H9 (cell line): ENCODE data around the gene CCDC186. TPM values are rescaled to one million over a fixed set of nuclear protein-coding genes. Genes with fewer than 3 reads are reported as not detected.

Experiments used
- DNase-seq: peaks from one replicate; pipeline ENCODE4 v3.0.0-alpha.2; 2017
- H2AFZ ChIP-seq: one replicate; pipeline ENCODE4 v1.6.1; 2013; ENCODE audit warnings: mild to moderate bottlenecking, low read length, control low read depth, moderate library complexity
- H2AK5ac ChIP-seq: 2 replicates; pipeline ENCODE4 v1.6.1; 2013; ENCODE audit warnings: low read length, control low read depth, mixed read lengths; ENCODE audit not compliant: insufficient read length
- H2BK120ac ChIP-seq: one replicate; pipeline ENCODE4 v1.6.1; 2013; ENCODE audit warnings: low read depth, mild to moderate bottlenecking, low read length, control low read depth, inconsistent platforms; ENCODE audit not compliant: poor library complexity, severe bottlenecking
- H2BK12ac ChIP-seq: 2 replicates; pipeline ENCODE4 v1.6.1; 2013; ENCODE audit warnings: low read length, control low read depth, mixed read lengths, low read depth; ENCODE audit not compliant: insufficient read length
- H2BK15ac ChIP-seq: 2 replicates; pipeline ENCODE4 v1.6.1; 2013; ENCODE audit warnings: low read depth, low read length, control low read depth
- H2BK20ac ChIP-seq: one replicate; pipeline ENCODE4 v1.6.1; 2013; ENCODE audit warnings: low read depth, mild to moderate bottlenecking, low read length, control low read depth, inconsistent platforms; ENCODE audit not compliant: poor library complexity, severe bottlenecking
- H2BK5ac ChIP-seq: 2 replicates; pipeline ENCODE4 v1.6.1; 2013; ENCODE audit warnings: low read length, control low read depth, mixed read lengths; ENCODE audit not compliant: insufficient read length
- H3K14ac ChIP-seq: 2 replicates; pipeline ENCODE4 v1.6.1; 2013; ENCODE audit warnings: low read length, control low read depth; ENCODE audit not compliant: insufficient read depth
- H3K18ac ChIP-seq: 2 replicates; pipeline ENCODE4 v1.6.1; 2013; ENCODE audit warnings: low read depth, mild to moderate bottlenecking, mixed read lengths, low read length, control low read depth; ENCODE audit not compliant: insufficient read length
- H3K23ac ChIP-seq: 2 replicates; pipeline ENCODE4 v1.6.1; 2013; ENCODE audit warnings: low read length, control low read depth, mixed read lengths, low read depth; ENCODE audit not compliant: insufficient read length
- H3K23me2 ChIP-seq: 2 replicates; pipeline ENCODE4 v1.6.1; 2013; ENCODE audit warnings: low read depth, mild to moderate bottlenecking, mixed read lengths, low read length, control low read depth; ENCODE audit not compliant: insufficient read length, poor library complexity, severe bottlenecking
- H3K27ac ChIP-seq: 2 replicates; pipeline ENCODE4 v1.5.1; 2013; ENCODE audit warnings: low read length, control low read depth, mixed read lengths, low read depth; ENCODE audit not compliant: insufficient read length
- H3K27me3 ChIP-seq: 2 replicates; pipeline ENCODE4 v1.6.1; 2013; ENCODE audit warnings: low read length, control low read depth, inconsistent platforms; ENCODE audit not compliant: insufficient read depth
- H3K4ac ChIP-seq: 2 replicates; pipeline ENCODE4 v1.6.1; 2013; ENCODE audit warnings: low read depth, mild to moderate bottlenecking, control low read depth, inconsistent platforms, low read length, moderate library complexity
- H3K4me1 ChIP-seq: 2 replicates; pipeline ENCODE4 v1.6.1; 2013; ENCODE audit warnings: low read length, control low read depth, inconsistent platforms; ENCODE audit not compliant: insufficient read depth
- H3K4me2 ChIP-seq: 2 replicates; pipeline ENCODE4 v1.6.1; 2013; ENCODE audit warnings: low read length, control low read depth, mixed read lengths; ENCODE audit not compliant: insufficient read length, insufficient read depth
- H3K56ac ChIP-seq: 2 replicates; pipeline ENCODE4 v1.6.1; 2013; ENCODE audit warnings: low read depth, mild to moderate bottlenecking, mixed read lengths, low read length, control low read depth; ENCODE audit not compliant: insufficient read length
- H3K79me1 ChIP-seq: 2 replicates; pipeline ENCODE4 v1.6.1; 2013; ENCODE audit warnings: low read depth, mild to moderate bottlenecking, moderate library complexity, low read length, control low read depth, inconsistent platforms; ENCODE audit not compliant: insufficient read depth, poor library complexity, severe bottlenecking
- H3K79me2 ChIP-seq: 2 replicates; pipeline ENCODE4 v1.6.1; 2013; ENCODE audit warnings: low read length, control low read depth, inconsistent platforms; ENCODE audit not compliant: insufficient read depth
- H3K9ac ChIP-seq: 2 replicates; pipeline ENCODE4 v1.6.1; 2013; ENCODE audit warnings: low read length, control low read depth, mixed read lengths; ENCODE audit not compliant: insufficient read length; ENCODE audit errors: extremely low read depth
- H3K9me3 ChIP-seq: one replicate; pipeline ENCODE4 v1.6.1; 2013; ENCODE audit warnings: low read depth, low read length, inconsistent platforms; ENCODE audit not compliant: control insufficient read depth
- H3T11ph ChIP-seq: one replicate; pipeline ENCODE4 v1.6.1; 2013; ENCODE audit warnings: mild to moderate bottlenecking, low read length, control low read depth, inconsistent platforms
- H4K20me1 ChIP-seq: one replicate; pipeline ENCODE4 v1.6.1; 2013; ENCODE audit not compliant: control insufficient read depth, insufficient read length, insufficient read depth
- H4K5ac ChIP-seq: 2 replicates; pipeline ENCODE4 v1.6.1; 2013; ENCODE audit warnings: low read depth, mild to moderate bottlenecking, mixed read lengths, low read length, control low read depth; ENCODE audit not compliant: insufficient read length
- H4K8ac ChIP-seq: replicated peaks from 2 replicates; pipeline ENCODE4 v1.6.1; 2013; ENCODE audit warnings: low read length, control low read depth, mixed read lengths, low read depth; ENCODE audit not compliant: insufficient read length
- H4K91ac ChIP-seq: 2 replicates; pipeline ENCODE4 v1.6.1; 2013; ENCODE audit warnings: low read depth, mild to moderate bottlenecking, moderate library complexity, mixed read lengths, low read length, control low read depth; ENCODE audit not compliant: insufficient read length
- H3K27ac Mint-ChIP-seq, 3 experiments: 2 replicates in 2 of 3; 3 replicates in 1 of 3; pipeline ENCODE4 v1.8.0; 2020 to 2021; ENCODE audit warnings: mixed read lengths in 3 of 3, mild to moderate bottlenecking in 1 of 3, moderate library complexity in 1 of 3
- H3K27me3 Mint-ChIP-seq: 2 replicates; pipeline ENCODE4 v1.8.0; 2021; ENCODE audit warnings: low read depth, mild to moderate bottlenecking, moderate library complexity, mixed read lengths
- H3K36me3 Mint-ChIP-seq, 3 experiments: 2 replicates in 2 of 3; 3 replicates in 1 of 3; pipeline ENCODE4 v1.8.0; 2020 to 2021; ENCODE audit warnings: low read depth in 3 of 3, mixed read lengths in 3 of 3; ENCODE audit not compliant: insufficient read depth in 1 of 3
- H3K4me1 Mint-ChIP-seq, 2 experiments: 2 replicates each; pipeline ENCODE4 v1.8.0; 2020; ENCODE audit warnings: mixed read lengths in 2 of 2
- H3K4me3 Mint-ChIP-seq, 2 experiments: 2 replicates in 1 of 2; 3 replicates in 1 of 2; pipeline ENCODE4 v1.8.0; 2020 to 2021; ENCODE audit warnings: mild to moderate bottlenecking in 2 of 2, mixed read lengths in 2 of 2, moderate library complexity in 1 of 2
- H3K9me3 Mint-ChIP-seq, 2 experiments: 2 replicates in 1 of 2; 3 replicates in 1 of 2; pipeline ENCODE4 v1.8.0; 2020; ENCODE audit warnings: mild to moderate bottlenecking in 2 of 2, mixed read lengths in 2 of 2, moderate library complexity in 1 of 2
- WGBS: extraction: QIAGEN DNeasy Blood & Tissue Kit; methylation state at CpG from one replicate; pipeline ENCODE4 v1.1.7; 2013; ENCODE audit warnings: missing lambda C conversion rate, low lambda C conversion rate, mixed read lengths; ENCODE audit not compliant: insufficient read length; ENCODE audit errors: extremely low coverage; 5-methylcytosine and 5-hydroxymethylcytosine counted together
- total RNA-seq: library from RNA; stranded (reverse); gene quantifications from 2 replicates; pipeline ENCODE4 v1.2.1, GENCODE V29; 2021
- TF ChIP-seq, protein P1 (sequence below): fragments of 200-600 bp; sonication (generic); conservative IDR thresholded peaks from 3 replicates; pipeline ENCODE4 v1.8.0; 2021; ENCODE audit warnings: antibody characterized with exemption, mild to moderate bottlenecking

Gene CCDC186
- total RNA-seq, 1 experiment from 2014 or later: 16.7 TPM

DNA sequence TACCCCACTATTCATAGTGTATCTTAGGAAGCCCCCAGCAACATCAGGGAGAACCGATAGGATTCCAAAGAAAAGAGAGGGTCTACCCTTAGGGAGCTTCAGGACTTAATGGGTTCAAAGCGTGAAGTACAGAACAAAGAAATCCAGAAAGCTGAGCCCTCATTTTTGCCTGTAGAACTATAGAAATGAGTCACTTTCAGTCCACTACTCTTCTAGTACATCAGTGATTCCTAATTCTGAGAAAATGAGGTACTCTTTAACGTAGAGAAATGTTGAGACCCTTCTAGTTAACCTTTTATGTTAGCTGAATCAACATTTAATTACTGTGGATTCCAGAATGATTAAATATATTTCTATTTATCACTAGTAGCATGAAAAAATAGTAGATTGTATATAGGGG is 6.9 kb upstream of the CCDC186 start:
- Histone ChIP-seq H3K23ac (no peak overlapping the region), H2BK12ac (no peak overlapping the region), H3T11ph (no peak overlapping the region), H3K56ac (no peak overlapping the region), H2BK120ac (no peak overlapping the region), H3K79me2 (no peaks in the 10 kb centered on the region), H3K4ac (no peak overlapping the region), H4K8ac (no peak overlapping the region), H3K27ac (no peak overlapping the region), H2AFZ (no peak overlapping the region), H3K79me1 (no peaks in the 10 kb centered on the region), H2BK20ac (no peak overlapping the region), H3K23me2 (no peaks in the 10 kb centered on the region), H3K27me3 (no peaks in the 10 kb centered on the region), H4K20me1 (no peaks in the 10 kb centered on the region), H2AK5ac (no peak overlapping the region), H3K9me3 (no peaks in the 10 kb centered on the region), H2BK5ac (no peak overlapping the region), H3K14ac (no peak overlapping the region), H3K4me1 (no peaks in the 10 kb centered on the region), H2BK15ac (no peak overlapping the region), H4K91ac (no peak overlapping the region), H4K5ac (no peak overlapping the region), H3K4me2 (no peak overlapping the region), H3K18ac (no peak overlapping the region), H3K9ac (no peak overlapping the region)
- no peaks in the 10 kb centered on the region; a peak in 1 of 5 replicates for H3K9me3 Mint-ChIP-seq
- WGBS: no CpG with 5 or more reads among the region's 3 CpGs
- H3K4me3 Mint-ChIP-seq: no peak overlapping the region
- TF ChIP-seq, protein P1, sequence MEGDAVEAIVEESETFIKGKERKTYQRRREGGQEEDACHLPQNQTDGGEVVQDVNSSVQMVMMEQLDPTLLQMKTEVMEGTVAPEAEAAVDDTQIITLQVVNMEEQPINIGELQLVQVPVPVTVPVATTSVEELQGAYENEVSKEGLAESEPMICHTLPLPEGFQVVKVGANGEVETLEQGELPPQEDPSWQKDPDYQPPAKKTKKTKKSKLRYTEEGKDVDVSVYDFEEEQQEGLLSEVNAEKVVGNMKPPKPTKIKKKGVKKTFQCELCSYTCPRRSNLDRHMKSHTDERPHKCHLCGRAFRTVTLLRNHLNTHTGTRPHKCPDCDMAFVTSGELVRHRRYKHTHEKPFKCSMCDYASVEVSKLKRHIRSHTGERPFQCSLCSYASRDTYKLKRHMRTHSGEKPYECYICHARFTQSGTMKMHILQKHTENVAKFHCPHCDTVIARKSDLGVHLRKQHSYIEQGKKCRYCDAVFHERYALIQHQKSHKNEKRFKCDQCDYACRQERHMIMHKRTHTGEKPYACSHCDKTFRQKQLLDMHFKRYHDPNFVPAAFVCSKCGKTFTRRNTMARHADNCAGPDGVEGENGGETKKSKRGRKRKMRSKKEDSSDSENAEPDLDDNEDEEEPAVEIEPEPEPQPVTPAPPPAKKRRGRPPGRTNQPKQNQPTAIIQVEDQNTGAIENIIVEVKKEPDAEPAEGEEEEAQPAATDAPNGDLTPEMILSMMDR: no peak
- peaks cover under 1% of the 10 kb centered on the region for H3K27me3 Mint-ChIP-seq
- peaks cover 13 to 14% of the 10 kb centered on the region in 2 experiments for H3K4me1 Mint-ChIP-seq
- H3K36me3 Mint-ChIP-seq: no peaks in the 10 kb centered on the region; a peak in 1 of 7 replicates
- no peak overlapping the region for H3K27ac Mint-ChIP-seq
- no peak for DNase-seq
